Smooth muscle cell of trachea (primary cell): ENCODE measurements around the gene CCL16. TPM values are rescaled to one million over a fixed set of nuclear protein-coding genes. Genes with fewer than 3 reads are reported as not detected.

Experiments
- total RNA-seq: library from RNA; depleted of rRNA; stranded (reverse); fragments of >200 nt; gene quantifications from 2 replicates; pipeline ENCODE4 v1.2.1, GENCODE V29; 2014

Gene CCL16
- not detected in 2 replicates for total RNA-seq

DNA sequence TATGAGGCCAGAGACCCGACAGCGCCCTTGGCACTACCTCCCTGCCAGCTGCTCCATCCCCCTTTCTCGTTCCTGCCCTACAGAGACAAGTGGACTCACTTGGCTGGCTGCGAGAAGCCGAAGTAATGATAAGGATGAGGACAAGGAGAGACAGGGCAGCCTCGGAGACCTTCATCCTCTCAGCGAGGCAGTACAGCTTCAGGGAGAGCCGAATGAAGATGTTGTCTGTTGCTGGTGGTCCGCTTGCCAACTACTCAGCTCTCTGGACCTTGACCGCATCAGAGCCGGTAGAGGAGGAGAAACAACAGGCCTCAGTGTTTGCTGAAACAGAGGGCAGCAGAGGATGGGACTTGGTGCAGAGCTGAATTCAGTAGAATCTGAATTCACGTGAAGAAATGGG, at the start of gene CCL16:
Gene CCL16 (minus strand): TSS at position 252 of the 400 bp plus-strand sequence. CDS start 77 bp downstream, at position 175.

DNA sequence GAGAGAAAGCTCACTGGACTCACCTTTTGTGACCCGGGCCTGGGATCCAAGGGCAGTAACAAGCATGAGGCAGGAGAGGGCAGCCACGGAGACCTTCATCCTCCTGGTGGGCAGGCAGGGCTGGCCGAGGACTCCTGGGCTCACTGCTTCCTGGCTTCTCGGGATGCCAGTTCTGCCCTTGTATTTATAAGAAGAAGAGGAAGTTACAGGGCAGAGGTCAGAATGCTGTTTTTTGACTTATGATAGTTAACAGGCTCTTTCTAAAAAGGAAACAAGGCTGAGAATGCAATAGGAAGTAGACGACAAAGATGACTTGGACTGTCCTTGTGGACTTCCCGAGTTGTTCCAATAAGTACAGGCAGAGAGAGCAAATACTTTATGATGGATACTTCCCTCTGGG, 36.5 kb upstream of the CCL16 start, which contains the start of gene CCL23:
Gene CCL23 (minus strand): TSS at position 174 of the 400 bp plus-strand sequence. CDS start 75 bp downstream, at position 99.

GRCh38 chr17:36001110-36001771, 19.9 kb upstream of the CCL16 start, which contains the start of gene CCL15:
Gene CCL15 (minus strand): TSS chr17:36001553. CDS start chr17:36001492, 61 bp downstream.

GRCh38 chr17:35986643-35987042, 5.3 kb upstream of the CCL16 start, which contains the start of gene CCL14:
Gene CCL14 (minus strand): TSS chr17:35986729. CDS start chr17:35986649, 80 bp downstream.

GRCh38 chr17:35943537-35943936, 37.8 kb downstream of the CCL16 start, which contains the start of gene LYZL6:
Gene LYZL6 (minus strand): TSS chr17:35943713. CDS start chr17:35939356, 4,357 bp downstream.

DNA sequence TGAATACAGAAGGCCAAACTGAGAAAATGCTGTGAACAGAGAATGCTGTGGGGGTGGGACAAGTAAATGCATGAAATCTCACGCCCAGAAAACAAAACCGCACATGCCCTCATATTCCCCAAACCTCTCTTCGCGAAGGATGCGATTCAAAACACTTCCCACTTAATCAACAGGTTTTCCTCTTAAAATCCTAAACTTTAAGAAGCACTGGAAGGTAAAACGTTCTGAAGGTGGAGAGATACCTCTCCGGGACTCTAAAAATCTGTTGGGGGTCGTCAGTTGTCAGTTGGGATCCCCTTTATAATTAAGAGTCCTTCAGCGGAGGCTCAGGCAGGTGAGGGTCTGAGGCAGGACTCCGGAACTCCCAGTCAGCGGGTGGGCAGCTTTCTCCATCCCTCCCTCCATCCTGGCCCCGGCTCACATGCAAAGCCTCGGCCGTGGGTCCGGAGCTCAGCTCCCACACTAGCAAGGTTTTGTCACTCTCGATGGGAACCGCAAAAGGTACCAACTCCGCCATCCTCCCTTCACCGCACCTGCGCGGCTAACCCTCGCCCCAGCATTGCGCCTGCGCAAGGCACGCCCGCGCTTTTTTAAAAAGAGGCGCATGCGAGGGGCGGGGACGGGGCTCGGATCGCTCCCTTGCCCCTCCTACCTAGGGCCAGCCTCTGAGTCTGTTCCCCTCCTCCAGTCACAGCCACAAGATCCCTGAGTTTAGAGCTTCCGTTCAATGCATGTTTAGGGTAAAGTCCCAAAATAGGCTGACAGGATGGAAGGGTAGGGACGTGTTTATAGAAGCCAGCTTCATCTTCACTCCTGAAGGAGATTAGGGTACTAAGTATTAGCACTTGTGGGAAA, 50.9 kb downstream of the CCL16 start, which contains the start of gene RDM1:
Gene RDM1 (minus strand): TSS at position 563 of the 855 bp plus-strand sequence. CDS start 46 bp downstream, at position 517.

Other genes starting within 250 kb of the CCL16 start
- 0.58 and 4.6 TPM in 2 replicates for gene RASL10B, start 249.9 kb downstream of the CCL16 start, total RNA-seq
- gene GAS2L2, start 228.3 kb downstream of the CCL16 start, total RNA-seq, result not detected in 2 replicates
- gene C17orf50, start 220.6 kb downstream of the CCL16 start, total RNA-seq, result not detected in 2 replicates
- 1.2 TPM in 1 of 2 replicates, not detected in the other for gene MMP28, start 185.9 kb downstream of the CCL16 start, total RNA-seq
- 52.8 and 62.8 TPM in 2 replicates for gene TAF15, start 172.0 kb downstream of the CCL16 start, total RNA-seq
- gene HEATR9, start 112.6 kb downstream of the CCL16 start, total RNA-seq, result not detected in 2 replicates
- 0.50 TPM in 1 of 2 replicates, not detected in the other for gene CCL5, start 101.1 kb downstream of the CCL16 start, total RNA-seq
- 0.66 and 0.87 TPM in 2 replicates for gene RDM1, start 50.7 kb downstream of the CCL16 start, total RNA-seq
- not detected in 2 replicates for gene LYZL6, start 37.8 kb downstream of the CCL16 start, total RNA-seq
- gene CCL14, start 5.2 kb upstream of the CCL16 start, total RNA-seq, result under 0.01 TPM in 1 of 2 replicates, not detected in the other
- not detected in 2 replicates for gene CCL15, start 20.1 kb upstream of the CCL16 start, total RNA-seq
- not detected in 2 replicates for gene CCL23, start 36.5 kb upstream of the CCL16 start, total RNA-seq
- gene CCL18, start 82.8 kb upstream of the CCL16 start, total RNA-seq, result not detected in 2 replicates
- gene CCL3, start 108.6 kb upstream of the CCL16 start, total RNA-seq, result not detected in 2 replicates
- not detected in 2 replicates for gene CCL4, start 122.3 kb upstream of the CCL16 start, total RNA-seq
- gene TBC1D3B, start 195.1 kb upstream of the CCL16 start, total RNA-seq, result 1.5 and 3.6 TPM in 2 replicates
- not detected in 2 replicates for gene CCL3L1, start 215.3 kb upstream of the CCL16 start, total RNA-seq
- not detected in 2 replicates for gene CCL4L2, start 229.6 kb upstream of the CCL16 start, total RNA-seq